ENCODE results near the gene PHF20.

DNA sequence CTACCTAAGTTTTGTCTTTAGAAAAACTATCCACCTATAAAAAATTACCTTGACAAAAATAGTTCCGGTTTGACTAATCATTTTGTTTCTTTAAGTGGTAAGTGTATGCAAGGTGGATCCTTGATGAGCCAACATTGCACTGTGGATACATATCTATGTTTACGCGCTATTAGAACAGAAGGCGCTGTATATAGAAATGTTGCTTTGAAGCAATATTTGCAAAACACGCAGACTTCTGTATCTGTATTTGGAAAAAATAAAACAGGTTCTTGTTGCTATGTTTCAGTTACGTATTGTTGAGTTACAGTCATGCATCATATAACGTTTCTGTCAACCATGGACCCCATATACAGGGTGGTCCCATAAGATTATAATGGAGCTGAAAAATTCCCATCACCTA, 178.3 kb downstream of the PHF20 start:
- TF ChIP-seq, protein P1, sequence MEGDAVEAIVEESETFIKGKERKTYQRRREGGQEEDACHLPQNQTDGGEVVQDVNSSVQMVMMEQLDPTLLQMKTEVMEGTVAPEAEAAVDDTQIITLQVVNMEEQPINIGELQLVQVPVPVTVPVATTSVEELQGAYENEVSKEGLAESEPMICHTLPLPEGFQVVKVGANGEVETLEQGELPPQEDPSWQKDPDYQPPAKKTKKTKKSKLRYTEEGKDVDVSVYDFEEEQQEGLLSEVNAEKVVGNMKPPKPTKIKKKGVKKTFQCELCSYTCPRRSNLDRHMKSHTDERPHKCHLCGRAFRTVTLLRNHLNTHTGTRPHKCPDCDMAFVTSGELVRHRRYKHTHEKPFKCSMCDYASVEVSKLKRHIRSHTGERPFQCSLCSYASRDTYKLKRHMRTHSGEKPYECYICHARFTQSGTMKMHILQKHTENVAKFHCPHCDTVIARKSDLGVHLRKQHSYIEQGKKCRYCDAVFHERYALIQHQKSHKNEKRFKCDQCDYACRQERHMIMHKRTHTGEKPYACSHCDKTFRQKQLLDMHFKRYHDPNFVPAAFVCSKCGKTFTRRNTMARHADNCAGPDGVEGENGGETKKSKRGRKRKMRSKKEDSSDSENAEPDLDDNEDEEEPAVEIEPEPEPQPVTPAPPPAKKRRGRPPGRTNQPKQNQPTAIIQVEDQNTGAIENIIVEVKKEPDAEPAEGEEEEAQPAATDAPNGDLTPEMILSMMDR (IDR thresholded peaks at IDR 0.05), result no peak
- no peak for TF ChIP-seq POLR2A (IDR thresholded peaks at IDR 0.05)
